Suprapubic skin (tissue), 3 donors: ENCODE data around the gene TVP23C.

ENCODE experiments used
- CTCF ChIP-seq, 2 donors: fragments of 200-600 bp in 1 of 2; fragments of 450-650 bp in 1 of 2; sonication (generic) in 1 of 2; IDR thresholded peaks; one replicate each; pipeline ENCODE4 v1.5.1; 2016 to 2019; ENCODE audit warnings: antibody characterized with exemption in 2 of 2, mild to moderate bottlenecking in 1 of 2, moderate library complexity in 1 of 2
- POLR2AphosphoS5 ChIP-seq, 3 donors: sonication (generic); formaldehyde crosslinking; IDR thresholded peaks; one replicate each; pipeline ENCODE4 v1.6.1; 2017; ENCODE audit warnings: antibody characterized with exemption in 3 of 3

DNA sequence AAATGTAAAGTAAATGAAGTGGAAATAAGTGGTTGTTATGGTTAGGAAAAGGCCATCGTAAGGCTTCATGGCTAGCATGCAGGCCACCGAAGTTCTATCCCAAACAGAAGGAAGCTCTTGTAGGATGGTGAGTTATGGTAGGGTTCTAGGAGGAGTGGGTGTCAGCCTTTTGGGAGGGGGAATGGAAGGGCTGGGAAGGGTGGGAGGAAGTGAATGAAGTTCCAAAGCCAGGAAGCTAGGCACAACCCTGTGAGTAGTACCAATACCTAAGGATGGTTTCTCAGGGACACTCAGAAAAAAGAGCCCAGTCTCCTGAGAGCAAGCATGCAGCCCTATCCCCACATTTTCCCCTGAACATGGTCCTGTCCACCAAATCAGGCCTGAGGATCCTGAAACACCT is 59.6 kb downstream of the TVP23C start:
- no peak for TF ChIP-seq CTCF (IDR thresholded peaks at IDR 0.05)
- TF ChIP-seq POLR2AphosphoS5 (IDR thresholded peaks at IDR 0.05), result no peak
